ENCODE measurements around the gene NCOA5. TPM values are rescaled to one million over a fixed set of nuclear protein-coding genes. Genes with fewer than 3 reads are reported as not detected.

Gene NCOA5
- total RNA-seq, 1 experiment from 2014 or later: 52.5 TPM

DNA sequence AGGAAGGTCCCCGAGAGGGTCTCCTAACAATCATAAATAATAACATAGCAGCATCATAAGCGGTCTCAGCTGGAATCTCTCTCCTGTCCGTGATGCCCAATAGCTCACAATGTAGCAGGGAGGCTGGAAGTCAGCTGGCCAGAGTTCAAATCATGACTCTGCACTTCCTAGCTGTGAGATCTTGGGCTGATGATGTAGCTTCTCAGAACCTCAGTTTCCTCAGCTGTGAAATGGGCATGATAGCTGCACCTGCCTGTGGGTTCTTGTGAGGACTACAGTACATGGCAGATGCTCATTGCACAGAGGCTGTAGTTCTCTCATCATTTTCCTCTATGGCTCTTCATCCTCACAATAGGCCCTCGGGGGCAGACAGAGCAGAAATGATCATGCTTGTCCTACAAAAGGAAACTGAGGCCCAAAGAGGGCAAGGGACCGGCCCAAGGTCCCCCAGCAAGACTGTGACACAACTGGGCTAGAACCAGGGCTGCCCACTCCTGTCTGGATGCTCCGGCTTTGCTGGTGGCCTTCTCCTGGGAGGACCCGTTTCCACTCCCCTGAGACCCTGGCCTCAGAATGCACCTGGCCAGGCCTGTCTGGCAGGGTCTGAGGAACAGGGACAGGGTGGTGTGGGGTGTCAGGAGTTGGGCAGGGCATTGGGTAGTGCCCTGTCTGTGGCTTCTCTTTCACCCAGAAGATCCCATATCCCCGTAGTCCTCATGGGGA is 43.0 kb downstream of the NCOA5 start:
- H3K27me3 ChIP-seq (replicated peaks; ENCODE audit: control insufficient read depth, insufficient read depth, low read length): peaks cover 4% of the 10 kb centered on the region
- Mint-ChIP-seq H3K36me3 (ENCODE audit: insufficient read depth, unreplicated experiment) (no peaks in the 10 kb centered on the region), H3K4me1 (ENCODE audit: low read depth, unreplicated experiment) (no peaks in the 10 kb centered on the region), H3K4me3 (ENCODE audit: unreplicated experiment) (no peak overlapping the region), H3K27ac (ENCODE audit: unreplicated experiment) (no peak overlapping the region), H3K27me3 (ENCODE audit: insufficient read depth, unreplicated experiment) (peaks cover 40% of the 10 kb centered on the region), H3K9me3 (ENCODE audit: unreplicated experiment) (no peaks in the 10 kb centered on the region)
- peak in 1 of 2 experiments; percentile 32 for DNase-seq
- H3K4me1 ChIP-seq: no peaks in the 10 kb centered on the region
- no peak overlapping the region for H3K4me3 ChIP-seq (ENCODE audit: low read depth, low read length)
- ChIA-PET CTCF (no interaction called here), POLR2A (no interaction called here)
- no peaks in the 10 kb centered on the region for H3K9me3 ChIP-seq
- TF ChIP-seq, protein P1, sequence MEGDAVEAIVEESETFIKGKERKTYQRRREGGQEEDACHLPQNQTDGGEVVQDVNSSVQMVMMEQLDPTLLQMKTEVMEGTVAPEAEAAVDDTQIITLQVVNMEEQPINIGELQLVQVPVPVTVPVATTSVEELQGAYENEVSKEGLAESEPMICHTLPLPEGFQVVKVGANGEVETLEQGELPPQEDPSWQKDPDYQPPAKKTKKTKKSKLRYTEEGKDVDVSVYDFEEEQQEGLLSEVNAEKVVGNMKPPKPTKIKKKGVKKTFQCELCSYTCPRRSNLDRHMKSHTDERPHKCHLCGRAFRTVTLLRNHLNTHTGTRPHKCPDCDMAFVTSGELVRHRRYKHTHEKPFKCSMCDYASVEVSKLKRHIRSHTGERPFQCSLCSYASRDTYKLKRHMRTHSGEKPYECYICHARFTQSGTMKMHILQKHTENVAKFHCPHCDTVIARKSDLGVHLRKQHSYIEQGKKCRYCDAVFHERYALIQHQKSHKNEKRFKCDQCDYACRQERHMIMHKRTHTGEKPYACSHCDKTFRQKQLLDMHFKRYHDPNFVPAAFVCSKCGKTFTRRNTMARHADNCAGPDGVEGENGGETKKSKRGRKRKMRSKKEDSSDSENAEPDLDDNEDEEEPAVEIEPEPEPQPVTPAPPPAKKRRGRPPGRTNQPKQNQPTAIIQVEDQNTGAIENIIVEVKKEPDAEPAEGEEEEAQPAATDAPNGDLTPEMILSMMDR (IDR thresholded peaks at IDR 0.05; ENCODE audit: insufficient read depth in 1 of 2, low read depth in 1 of 2, low read length in 1 of 2, severe bottlenecking in 1 of 2, unreplicated experiment in 1 of 2): no peak
- no TSS peak for BruUV-seq (replicated peaks)
- intact Hi-C loops (cut with micrococcal nuclease; ENCODE audit: unreplicated experiment): no loop called here
- H3K36me3 ChIP-seq (ENCODE audit: control insufficient read depth, insufficient read depth, low read length): no peaks in the 10 kb centered on the region

DNA sequence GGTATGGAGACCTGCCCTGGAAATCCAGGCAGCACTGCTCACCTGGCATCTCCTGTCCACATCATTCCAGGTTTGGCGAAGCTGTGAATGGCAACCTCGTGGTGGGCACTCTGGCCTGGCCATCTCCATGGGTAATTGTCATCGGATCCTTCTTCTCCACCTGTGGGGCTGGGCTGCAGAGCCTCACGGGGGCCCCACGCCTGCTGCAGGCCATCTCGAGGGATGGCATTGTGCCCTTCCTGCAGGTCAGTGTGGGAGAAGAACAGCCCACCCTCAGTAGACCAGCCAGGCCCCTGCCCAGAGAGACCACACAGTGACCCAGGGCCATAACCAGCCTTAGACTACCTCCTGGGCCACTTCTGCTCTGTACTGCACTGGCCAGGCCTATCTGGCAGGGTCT is 44.9 kb downstream of the NCOA5 start:
- intact Hi-C loops (cut with micrococcal nuclease; ENCODE audit: unreplicated experiment): no loop called here
- DNase-seq: no peak
- Mint-ChIP-seq H3K27ac (ENCODE audit: unreplicated experiment) (no peak overlapping the region), H3K4me1 (ENCODE audit: low read depth, unreplicated experiment) (no peaks in the 10 kb centered on the region), H3K27me3 (ENCODE audit: insufficient read depth, unreplicated experiment) (peaks cover 36% of the 10 kb centered on the region), H3K36me3 (ENCODE audit: insufficient read depth, unreplicated experiment) (no peaks in the 10 kb centered on the region), H3K9me3 (ENCODE audit: unreplicated experiment) (no peaks in the 10 kb centered on the region), H3K4me3 (ENCODE audit: unreplicated experiment) (no peak overlapping the region)
- POLR2A ChIA-PET: no interaction called here
- TF ChIP-seq, protein P1 (IDR thresholded peaks at IDR 0.05; ENCODE audit: insufficient read depth in 1 of 2, low read depth in 1 of 2, low read length in 1 of 2, severe bottlenecking in 1 of 2, unreplicated experiment in 1 of 2): no peak
- no peaks in the 10 kb centered on the region for H3K4me1 ChIP-seq
- CTCF ChIA-PET: no interaction called here
- no peaks in the 10 kb centered on the region for H3K9me3 ChIP-seq
- H3K36me3 ChIP-seq (ENCODE audit: control insufficient read depth, insufficient read depth, low read length): no peaks in the 10 kb centered on the region
- no TSS peak for BruUV-seq (replicated peaks)
- peaks cover 4% of the 10 kb centered on the region for H3K27me3 ChIP-seq (replicated peaks; ENCODE audit: control insufficient read depth, insufficient read depth, low read length)
- no peak overlapping the region for H3K4me3 ChIP-seq (ENCODE audit: low read depth, low read length)

DNA sequence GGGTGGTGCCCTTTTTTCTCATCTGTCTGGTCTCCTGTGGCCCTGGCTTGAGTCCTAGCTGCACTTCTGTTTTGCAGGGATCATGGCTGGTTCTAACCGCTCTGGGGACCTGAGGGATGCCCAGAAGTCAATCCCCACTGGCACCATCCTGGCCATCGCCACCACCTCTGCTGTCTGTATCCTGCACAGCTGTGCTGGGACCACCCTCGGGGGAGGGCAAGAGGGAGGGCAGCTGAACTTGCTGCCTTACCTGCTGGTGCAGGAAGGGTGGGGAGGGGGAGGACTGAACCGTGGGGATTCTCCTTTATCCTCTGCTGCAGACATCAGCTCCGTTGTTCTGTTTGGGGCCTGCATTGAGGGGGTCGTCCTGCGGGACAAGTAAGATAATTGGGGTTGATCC is 46.2 kb downstream of the NCOA5 start:
- intact Hi-C loops (cut with micrococcal nuclease; ENCODE audit: unreplicated experiment): no loop called here
- peaks cover 4% of the 10 kb centered on the region for H3K27me3 ChIP-seq (replicated peaks; ENCODE audit: control insufficient read depth, insufficient read depth, low read length)
- TF ChIP-seq, protein P1 (IDR thresholded peaks at IDR 0.05; ENCODE audit: insufficient read depth in 1 of 2, low read depth in 1 of 2, low read length in 1 of 2, severe bottlenecking in 1 of 2, unreplicated experiment in 1 of 2): no peak

More for the DNA sequence above, 46.2 kb downstream of the NCOA5 start:
- Histone ChIP-seq H3K9me3 (no peaks in the 10 kb centered on the region), H3K4me3 (ENCODE audit: low read depth, low read length) (no peak overlapping the region), H3K4me1 (no peaks in the 10 kb centered on the region), H3K36me3 (ENCODE audit: control insufficient read depth, insufficient read depth, low read length) (no peaks in the 10 kb centered on the region)
- no peaks in the 10 kb centered on the region for H3K9me3 Mint-ChIP-seq (ENCODE audit: unreplicated experiment)
- no TSS peak for BruUV-seq (replicated peaks)
- H3K4me3 Mint-ChIP-seq (ENCODE audit: unreplicated experiment): no peak overlapping the region
- CTCF ChIA-PET: interaction anchor here (0.5 to 1.1 kb wide), 4 partner anchors 18 to 743 kb away, joined by 3 to 7 read pairs (median 5); no protein-coding TSS in a partner anchor
- no peaks in the 10 kb centered on the region for H3K4me1 Mint-ChIP-seq (ENCODE audit: low read depth, unreplicated experiment)
- H3K27me3 Mint-ChIP-seq (ENCODE audit: insufficient read depth, unreplicated experiment): peaks cover 31% of the 10 kb centered on the region
- H3K36me3 Mint-ChIP-seq (ENCODE audit: insufficient read depth, unreplicated experiment): no peaks in the 10 kb centered on the region
- POLR2A ChIA-PET: no interaction called here
- no peak for DNase-seq
- H3K27ac Mint-ChIP-seq (ENCODE audit: unreplicated experiment): no peak overlapping the region

Measured in Caco-2 (cell line).